GM18861 (cell line): Measurements from ENCODE around the gene CASTOR1.
A peak's percentile ranks its signal among the peaks of the same experiment; 100 is the strongest.

ENCODE experiments used
- ATAC-seq: cut with Tn5 transposase; IDR thresholded peaks from one replicate; pipeline ENCODE4 v1.9.1; 2021; ENCODE audit not compliant: unreplicated experiment

CASTOR1 gene

GRCh38 chr22:30266445-30267381, 22.6 kb downstream of the CASTOR1 start, which contains the start of gene OSM:
Gene OSM, minus strand, starts transcription at chr22:30266851. Its CDS starts 52 bp downstream, at chr22:30266799.
- ATAC-seq, result peak; percentile 3

DNA sequence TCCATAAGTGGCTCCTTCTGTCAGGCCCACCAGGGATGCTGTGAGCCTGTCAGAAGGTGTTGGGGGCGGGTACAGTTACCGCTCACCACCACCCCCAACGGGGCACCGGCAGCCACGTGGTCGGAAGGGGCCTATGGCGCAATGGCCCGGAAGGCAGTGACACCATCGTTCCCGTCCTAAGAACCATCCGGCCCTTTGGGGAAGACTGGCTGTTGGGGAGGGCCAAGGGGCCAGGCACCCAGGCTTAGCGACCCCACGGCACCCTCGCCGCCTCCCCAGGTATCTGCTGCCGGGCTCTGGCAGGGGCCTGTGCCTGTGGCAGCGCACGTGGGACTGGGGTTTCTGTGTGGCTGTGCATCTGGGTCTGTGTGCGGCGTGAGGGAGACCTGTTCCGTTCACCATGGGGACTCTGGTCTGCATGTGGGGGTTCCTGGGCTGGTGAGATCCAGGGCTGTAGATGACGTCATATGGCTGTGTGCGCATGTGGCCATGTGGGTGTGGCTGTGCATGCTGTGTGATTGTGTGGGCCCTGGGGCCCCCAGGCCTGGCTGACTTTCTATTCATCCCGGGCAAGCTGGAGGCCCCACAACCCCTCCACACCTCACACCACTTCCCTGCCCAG, 23.4 kb downstream of the CASTOR1 start:
- ATAC-seq, result peak; percentile 60

DNA sequence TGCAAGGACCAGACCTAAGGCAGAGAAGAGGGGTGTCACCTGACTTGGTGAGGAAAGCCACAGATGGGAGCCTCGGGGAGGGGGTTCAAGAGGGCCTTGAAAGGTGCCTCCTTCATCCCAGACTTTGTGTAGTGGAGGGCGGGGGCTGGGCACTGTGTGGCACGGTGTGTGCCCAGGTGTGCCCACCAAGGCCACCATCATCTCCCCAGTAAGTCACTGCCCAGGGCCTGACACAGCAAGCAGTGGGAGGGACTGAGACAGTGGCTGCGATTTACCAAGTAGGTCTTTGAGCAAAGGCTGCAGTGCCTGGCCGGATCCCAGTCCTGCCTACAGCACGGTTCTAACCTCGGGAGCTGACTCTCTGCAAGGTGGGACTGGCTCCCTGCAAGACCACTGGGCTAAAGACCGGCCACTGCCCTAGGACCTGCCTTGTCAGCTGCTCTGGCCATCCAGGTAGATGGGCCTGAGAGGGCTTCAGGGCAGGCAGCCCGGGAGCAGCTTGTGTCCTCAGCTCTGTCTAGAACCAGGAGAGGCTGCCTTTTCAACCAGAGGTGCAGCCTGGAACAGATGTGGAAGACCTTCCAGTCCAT, 24.1 kb downstream of the CASTOR1 start:
- ATAC-seq, result no peak

GRCh38 chr22:30263883-30264282, 25.4 kb downstream of the CASTOR1 start:
- ATAC-seq, result no peak

DNA sequence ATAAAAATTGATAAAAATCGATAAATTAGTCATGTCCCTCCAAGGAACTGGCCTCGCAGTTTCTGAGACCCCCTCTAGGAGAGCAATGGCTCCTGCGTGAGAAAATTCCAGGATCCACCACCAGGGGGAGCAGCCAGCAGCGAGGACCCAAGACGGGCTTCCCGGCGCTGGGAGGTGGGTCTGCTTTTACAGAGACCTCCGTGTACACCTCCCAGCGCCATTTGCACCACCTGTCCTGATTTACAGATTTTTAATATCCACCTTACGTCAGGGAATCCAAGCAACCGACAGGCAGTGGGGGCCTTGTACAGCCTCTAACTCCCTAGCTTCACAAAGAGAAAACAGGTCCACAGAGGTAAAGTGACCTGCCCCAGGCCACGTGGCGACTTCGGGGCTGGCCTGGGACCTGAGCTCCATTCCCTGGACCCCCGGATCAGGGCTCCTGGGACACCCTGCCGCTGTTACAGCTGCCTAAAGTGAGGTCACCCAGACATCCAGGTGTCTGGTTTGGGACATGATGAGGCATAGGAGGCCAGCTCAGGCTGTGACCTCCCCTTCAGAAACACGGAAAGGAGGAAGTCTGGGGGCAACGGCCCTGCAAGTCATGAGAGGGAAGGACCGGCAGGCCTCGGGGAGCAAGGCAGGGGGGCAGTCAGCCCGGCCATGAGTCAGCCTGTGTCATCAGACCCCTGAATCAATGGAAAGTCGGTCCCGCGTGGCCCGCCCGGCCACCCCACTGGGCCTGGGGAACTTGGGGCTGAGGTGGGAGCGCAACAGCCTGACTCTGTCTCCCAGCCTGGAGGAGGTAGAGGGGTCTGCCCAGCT, 26.2 kb downstream of the CASTOR1 start:
- no peak for ATAC-seq

GRCh38 chr22:30262112-30262511, 27.2 kb downstream of the CASTOR1 start:
- no peak for ATAC-seq

- no peak for ATAC-seq
Measured at GRCh38 chr22:30261134-30261533, 28.2 kb downstream of the CASTOR1 start.

GRCh38 chr22:30260682-30261081, 28.6 kb downstream of the CASTOR1 start:
- no peak for ATAC-seq

DNA sequence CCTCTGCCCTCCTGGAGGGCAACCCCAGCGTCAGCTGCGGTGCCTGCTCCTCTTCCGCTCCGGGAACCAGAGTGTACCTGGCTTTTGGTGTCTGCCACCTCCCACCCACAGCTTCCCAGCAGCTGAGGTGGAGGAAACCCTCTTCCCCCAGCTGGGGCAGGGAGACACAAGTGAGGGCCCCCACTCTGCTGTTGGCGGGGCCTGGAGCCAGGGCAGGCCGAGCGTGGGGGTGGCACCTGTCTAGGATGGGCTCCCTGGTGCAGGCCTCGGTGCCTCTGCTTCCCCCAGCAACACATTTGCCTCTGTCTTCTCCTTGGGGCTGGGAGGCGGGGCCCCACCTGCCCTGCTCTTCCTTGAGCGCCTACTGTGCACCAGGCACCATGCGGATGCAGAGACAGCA, 29.0 kb downstream of the CASTOR1 start:
- no peak for ATAC-seq

DNA sequence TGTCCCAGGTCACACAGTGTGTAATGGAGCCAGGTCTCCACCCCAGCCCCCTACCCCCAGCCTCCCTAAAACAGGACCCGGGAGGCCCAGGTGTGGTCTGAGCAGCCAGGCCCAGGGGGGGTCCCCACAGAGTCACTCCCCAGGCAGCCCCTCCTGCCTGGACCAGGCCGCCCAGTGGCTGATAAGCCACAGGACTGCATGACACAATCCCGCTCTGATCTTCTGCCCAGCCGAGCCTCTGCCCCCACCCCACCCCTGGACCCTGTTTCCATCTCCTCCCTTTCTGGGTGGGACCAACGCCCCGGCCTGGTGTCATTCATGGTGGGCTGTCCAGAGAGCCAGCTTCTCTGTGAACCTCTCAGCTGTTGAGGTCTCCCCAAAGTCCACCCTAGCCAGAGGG, 35.0 kb downstream of the CASTOR1 start:
- ATAC-seq, result no peak

- no peak for ATAC-seq
Measured at GRCh38 chr22:30253205-30253852, 36.0 kb downstream of the CASTOR1 start.

DNA sequence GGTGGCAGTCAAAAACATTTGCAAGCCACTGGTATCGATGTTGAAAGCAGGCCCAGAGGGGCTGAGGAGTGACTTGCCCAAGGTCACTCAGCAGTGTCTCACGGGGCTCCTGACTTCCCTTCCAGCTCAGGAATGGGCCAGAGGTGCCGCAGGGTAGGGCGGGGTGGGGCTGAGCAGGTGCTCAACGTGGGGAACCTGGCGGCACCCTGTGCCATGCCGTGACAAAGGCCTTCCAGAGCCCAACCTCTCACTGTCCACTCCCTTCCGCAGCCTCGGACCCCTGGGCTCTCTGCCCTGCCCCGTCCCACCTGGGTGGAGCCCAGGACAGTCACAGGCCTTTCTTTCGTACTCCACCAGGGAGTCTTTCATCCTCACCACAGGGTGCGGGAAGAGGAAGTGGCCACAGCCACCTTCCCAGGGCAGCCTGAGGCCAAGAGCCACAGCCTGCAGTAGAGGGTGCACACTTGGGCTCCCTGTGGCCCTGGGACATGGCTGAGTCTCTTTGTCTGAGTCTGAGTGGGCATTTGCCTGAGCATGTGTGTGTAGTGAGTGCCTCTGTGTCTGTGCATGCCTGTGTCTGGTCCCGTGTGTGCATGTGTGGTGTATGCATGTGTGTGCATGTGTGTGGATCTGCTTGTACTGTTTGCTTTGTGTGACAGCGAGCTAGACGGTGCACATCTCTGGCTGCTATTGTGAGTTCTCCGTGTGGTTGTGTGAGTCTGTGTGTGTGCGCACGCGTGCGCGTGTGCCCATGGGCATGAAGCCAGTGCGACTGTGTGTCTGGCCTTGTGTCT, 36.7 kb downstream of the CASTOR1 start:
- ATAC-seq, result no peak

DNA sequence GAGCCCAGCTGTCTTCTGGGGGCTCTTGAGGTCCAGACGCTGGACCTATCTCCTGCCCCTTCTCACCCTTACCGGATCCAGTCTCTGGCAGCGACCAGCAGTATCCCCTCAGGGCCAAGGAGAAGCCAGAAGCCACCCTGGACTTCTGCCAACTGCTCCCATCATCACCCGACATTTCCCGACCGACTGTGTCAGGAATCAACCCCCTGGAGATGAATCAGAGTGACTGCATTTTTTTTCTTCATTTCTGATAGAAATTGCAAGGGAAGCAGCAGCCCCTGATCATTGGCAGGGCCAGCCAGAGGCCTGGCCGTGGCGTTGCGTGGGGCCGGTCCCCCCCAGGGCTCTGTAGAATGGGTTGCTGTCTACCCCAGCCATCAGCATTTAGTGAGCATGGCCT, 37.6 kb downstream of the CASTOR1 start:
- ATAC-seq, result no peak

DNA sequence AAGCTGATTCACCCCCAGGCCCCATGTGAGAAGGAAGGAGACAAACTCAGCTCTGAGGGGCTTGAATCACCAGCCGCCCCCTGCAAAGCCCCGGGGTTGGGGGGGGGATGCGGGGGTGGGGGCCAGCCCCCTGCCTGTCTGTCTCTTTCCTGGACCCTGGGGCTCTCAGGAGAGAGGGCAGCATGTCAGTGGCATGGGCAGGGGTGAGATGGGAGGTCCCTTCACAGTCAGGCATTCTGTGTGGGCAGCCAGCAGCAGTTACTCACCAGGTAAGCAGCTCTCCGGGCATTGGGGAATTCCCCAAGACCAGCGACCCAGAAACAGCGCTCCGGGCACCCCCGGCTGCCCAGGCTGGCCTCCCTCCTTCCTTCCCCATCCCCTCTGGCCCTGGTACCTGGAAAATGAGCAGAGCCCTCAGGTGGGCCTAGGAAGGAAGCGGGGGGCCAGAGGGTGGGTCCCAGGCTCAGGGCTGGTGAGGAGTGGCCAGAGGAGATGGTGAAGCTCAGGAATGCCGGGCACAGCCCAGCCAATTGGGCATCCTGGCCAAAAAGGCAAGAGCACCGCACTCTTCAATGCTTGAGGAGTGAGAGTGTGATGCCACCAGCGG, 38.5 kb downstream of the CASTOR1 start:
- ATAC-seq, result no peak

DNA sequence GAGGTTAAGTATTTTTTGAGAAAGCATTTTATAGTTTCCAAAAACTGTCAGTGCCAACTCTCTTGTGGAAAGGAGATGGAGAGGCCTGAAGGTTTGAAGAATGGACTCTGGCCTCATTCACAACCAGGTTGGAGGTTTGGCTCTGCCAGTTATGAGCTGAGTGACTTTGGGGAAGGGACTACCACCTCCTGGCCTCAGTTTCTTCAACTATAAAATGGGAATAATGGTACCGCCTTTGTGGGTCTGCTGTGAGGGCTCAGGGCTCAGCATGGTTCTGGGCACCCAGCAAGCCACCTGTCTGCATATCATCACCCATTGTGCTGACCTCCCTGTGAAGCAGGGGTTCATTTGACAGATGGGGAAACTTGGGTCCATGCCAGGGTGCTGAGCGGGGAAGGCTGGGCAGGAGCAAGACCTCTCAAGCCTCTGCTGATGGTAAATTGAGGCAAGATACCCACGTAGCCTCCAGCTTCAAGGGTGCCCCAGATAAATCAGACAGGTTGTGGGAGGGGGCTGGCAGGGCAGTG, 39.2 kb downstream of the CASTOR1 start:
- no peak for ATAC-seq

GRCh38 chr22:30249049-30250038, 40.0 kb downstream of the CASTOR1 start:
- ATAC-seq, result no peak

DNA sequence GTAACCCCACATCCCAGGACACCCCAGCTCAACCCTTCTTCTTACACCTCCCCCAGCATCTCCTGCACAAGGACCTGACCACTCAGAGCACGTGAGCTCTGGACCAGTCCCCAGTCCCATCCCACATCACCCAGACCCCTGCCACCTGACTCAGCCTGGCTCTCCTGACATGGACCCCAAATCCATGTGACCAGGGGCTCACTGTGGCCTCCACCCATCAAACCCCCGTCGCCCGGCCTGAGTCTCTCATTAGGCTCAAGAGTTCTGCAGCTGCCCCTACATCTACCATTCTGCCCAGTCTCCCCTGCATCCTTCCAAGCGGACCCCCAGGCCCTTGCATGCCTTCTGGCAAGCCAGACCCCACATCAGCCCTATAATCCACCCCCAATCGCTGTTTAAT, 40.8 kb downstream of the CASTOR1 start:
- ATAC-seq, result no peak

- no peak for ATAC-seq
Measured at GRCh38 chr22:30247974-30248373, 41.3 kb downstream of the CASTOR1 start.
